Stimulated activated naive B cell treated with anti-CD40 and anti-IgM and Interleukin-4, amounts not matched to agents 10 μg/mL and 1 μg/mL and 100 μg/mL, for 72 hours (primary cell): Measurements from ENCODE around the gene MRPS24.

Experiments
- ATAC-seq, 2 donors: fragments of 150-1000 bp; cut with Tn5 transposase; replicated peaks; 2 replicates each; pipeline ENCODE4 v1.10.0; 2021; ENCODE audit warnings: moderate library complexity in 1 of 2
- DNase-seq: peaks from one replicate; pipeline ENCODE4 v3.0.0; 2021
- H3K27ac Mint-ChIP-seq: one replicate; pipeline ENCODE4 v1.8.0; 2022; ENCODE audit warnings: mild to moderate bottlenecking, mixed read lengths
- H3K27me3 Mint-ChIP-seq, 2 donors: one replicate each; pipeline ENCODE4 v1.8.0; 2022; ENCODE audit warnings: mixed read lengths in 2 of 2
- H3K36me3 Mint-ChIP-seq, 2 donors: one replicate each; pipeline ENCODE4 v1.8.0; 2022; ENCODE audit warnings: mixed read lengths in 2 of 2, mild to moderate bottlenecking in 1 of 2
- H3K4me1 Mint-ChIP-seq, 2 donors: one replicate each; pipeline ENCODE4 v1.8.0; 2022; ENCODE audit warnings: mixed read lengths in 2 of 2, mild to moderate bottlenecking in 1 of 2
- H3K4me3 Mint-ChIP-seq, 2 donors: one replicate each; pipeline ENCODE4 v1.8.0; 2022; ENCODE audit warnings: mild to moderate bottlenecking in 2 of 2, mixed read lengths in 2 of 2, moderate library complexity in 1 of 2
- H3K9me3 Mint-ChIP-seq, 2 donors: one replicate each; pipeline ENCODE4 v1.8.0; 2022; ENCODE audit warnings: mixed read lengths in 2 of 2, mild to moderate bottlenecking in 1 of 2

Gene MRPS24

DNA sequence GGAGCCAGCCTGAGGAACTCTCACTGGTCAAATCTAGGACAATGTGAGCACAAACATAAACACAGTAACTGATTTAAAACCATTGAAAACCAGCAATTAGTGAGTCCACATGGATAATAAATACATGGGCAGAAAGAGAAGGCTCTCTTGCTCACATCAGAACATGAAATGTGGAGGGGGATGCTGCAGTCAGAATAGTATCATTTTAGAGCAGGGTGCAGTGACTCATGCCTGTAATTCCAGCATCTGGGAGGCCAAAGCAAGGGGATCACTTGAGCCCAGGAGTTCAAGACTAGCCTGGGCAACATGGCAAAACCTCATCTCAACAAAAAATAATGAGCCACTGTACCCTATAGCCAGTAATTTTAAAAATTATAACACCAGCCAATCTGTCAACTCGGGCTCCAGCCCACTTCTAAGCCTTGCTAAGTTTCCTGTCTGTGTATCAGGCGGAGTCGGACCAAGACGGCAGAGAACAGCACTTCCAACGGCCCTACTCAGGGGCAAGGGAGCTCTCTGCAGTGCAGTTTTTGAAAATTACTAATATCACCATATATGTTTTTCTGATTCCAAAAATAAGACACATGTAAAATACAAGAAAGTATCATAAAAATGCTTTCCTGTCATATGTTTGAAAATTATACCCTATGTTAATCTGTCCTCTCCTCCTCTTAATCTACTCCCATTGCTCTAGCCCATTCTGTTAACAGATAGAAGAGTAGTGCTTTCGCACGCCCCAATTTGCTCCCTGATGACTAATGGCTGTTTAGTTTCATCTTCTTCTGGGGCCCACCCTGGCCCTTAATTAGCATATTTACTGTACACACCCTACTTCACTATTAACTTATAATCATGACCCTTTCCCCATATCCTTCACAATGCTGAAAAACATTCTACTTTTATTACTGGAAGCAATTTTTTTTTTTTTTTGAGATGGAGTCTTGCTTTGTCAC, 20.0 kb upstream of the MRPS24 start:
- ATAC-seq, result no peak
- no peaks in the 10 kb centered on the region for H3K9me3 Mint-ChIP-seq
- no peak overlapping the region for H3K27ac Mint-ChIP-seq
- peaks cover 14 to 31% of the 10 kb centered on the region in 2 donors for H3K36me3 Mint-ChIP-seq
- DNase-seq, result no peak
- H3K27me3 Mint-ChIP-seq, result no peaks in the 10 kb centered on the region
- H3K4me3 Mint-ChIP-seq, result no peak overlapping the region
- peaks cover 9 to 30% of the 10 kb centered on the region in 2 donors for H3K4me1 Mint-ChIP-seq

DNA sequence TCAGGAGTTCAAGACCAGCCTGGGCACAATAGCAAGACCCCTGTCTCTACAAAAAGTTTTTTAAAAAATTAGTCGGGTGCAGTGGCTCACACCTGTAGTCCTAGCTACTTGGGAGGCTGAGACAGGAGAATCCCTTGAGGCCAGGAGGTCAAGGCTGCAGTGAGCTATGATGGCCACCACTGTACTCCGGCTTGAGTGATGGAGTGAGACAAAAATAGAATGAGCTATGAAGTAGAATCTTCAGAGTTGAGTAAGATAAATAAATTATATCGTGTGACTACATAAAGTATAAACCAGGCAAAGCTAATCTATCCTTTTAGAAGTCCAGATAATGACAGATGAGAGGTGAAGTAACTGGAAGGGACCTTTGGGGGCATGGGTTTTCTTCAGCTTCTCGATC, 15.3 kb upstream of the MRPS24 start:
- Mint-ChIP-seq H3K27ac (no peak overlapping the region), H3K27me3 (no peaks in the 10 kb centered on the region), H3K4me1 (peaks cover 2 to 4% of the 10 kb centered on the region in 2 donors), H3K36me3 (peaks cover 20 to 30% of the 10 kb centered on the region in 2 donors), H3K9me3 (no peaks in the 10 kb centered on the region), H3K4me3 (no peak overlapping the region)
- no peak for DNase-seq
- ATAC-seq, result no peak

DNA sequence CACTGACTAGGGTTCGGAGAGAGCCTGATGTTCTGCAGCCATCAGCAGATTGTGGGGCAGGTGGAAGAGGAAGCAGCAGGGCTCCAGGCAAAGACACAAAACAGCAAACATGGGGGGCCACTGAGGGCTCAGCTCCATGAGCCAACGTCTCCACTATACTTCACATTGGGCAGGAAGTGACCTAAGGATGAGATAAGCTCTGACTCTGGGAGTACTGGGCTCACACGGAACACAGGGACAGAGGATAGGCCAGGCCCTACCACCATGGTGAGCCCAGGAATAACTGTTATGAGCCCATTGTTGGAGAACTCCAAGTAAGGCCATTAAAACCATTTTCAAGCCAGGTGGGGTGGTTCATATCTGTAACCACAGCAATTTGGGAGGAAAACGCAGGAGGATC, 14.9 kb upstream of the MRPS24 start:
- Mint-ChIP-seq H3K9me3 (no peaks in the 10 kb centered on the region), H3K36me3 (peaks cover 20 to 34% of the 10 kb centered on the region in 2 donors), H3K27ac (no peak overlapping the region), H3K4me1 (peaks cover 0 to under 1% of the 10 kb centered on the region in 2 donors), H3K27me3 (no peaks in the 10 kb centered on the region), H3K4me3 (no peak overlapping the region)
- no peak for DNase-seq
- no peak for ATAC-seq

DNA sequence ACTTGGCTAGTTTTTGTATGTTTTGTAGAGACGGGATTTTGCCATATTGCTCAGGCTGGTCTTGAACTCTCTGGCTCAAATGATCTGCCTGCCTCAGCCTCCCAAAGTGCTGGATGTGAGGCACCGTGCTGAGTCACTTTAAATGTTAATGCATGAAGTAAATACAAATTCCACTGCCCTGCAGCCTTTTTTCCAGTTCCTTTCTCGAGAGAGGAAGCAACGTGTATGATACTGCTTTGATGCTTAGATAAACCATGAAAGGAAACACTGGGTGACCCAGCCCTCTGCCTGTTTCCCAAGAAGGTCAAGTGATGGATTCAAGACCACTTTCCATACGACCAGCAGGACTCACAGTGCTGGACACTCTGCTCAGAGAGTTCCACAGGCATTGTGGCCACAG, 11.3 kb upstream of the MRPS24 start:
- ATAC-seq, result no peak
- Mint-ChIP-seq H3K9me3 (no peaks in the 10 kb centered on the region), H3K4me1 (peaks cover 10 to 12% of the 10 kb centered on the region in 2 donors), H3K27me3 (no peaks in the 10 kb centered on the region), H3K4me3 (no peak overlapping the region), H3K27ac (peak overlapping the region; percentile 20), H3K36me3 (peaks cover 42 to 64% of the 10 kb centered on the region in 2 donors)
- DNase-seq, result no peak

DNA sequence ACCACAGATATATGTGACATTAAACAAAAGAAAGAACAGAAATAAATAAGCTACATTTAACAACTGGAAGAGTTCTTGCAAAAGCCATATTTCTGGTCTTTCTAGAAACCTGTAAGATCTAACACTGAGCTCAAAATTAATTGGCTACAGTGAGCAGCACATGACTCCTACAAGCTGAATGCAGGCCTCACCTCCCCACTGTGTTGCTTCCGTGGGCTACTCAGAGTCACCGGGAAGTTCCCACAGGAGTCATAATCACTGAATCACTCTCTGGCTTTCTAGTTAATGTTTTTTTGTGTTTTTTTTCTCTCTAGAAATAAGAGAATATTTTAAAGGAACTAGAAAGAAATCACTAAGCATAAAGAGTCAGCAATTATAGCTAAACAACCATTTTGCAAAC, 10.2 kb upstream of the MRPS24 start:
- peaks cover 44 to 64% of the 10 kb centered on the region in 2 donors for H3K36me3 Mint-ChIP-seq
- H3K27ac Mint-ChIP-seq, result no peak overlapping the region
- no peaks in the 10 kb centered on the region for H3K27me3 Mint-ChIP-seq
- no peak overlapping the region for H3K4me3 Mint-ChIP-seq
- H3K9me3 Mint-ChIP-seq, result no peaks in the 10 kb centered on the region
- no peak for ATAC-seq
- no peak for DNase-seq
- H3K4me1 Mint-ChIP-seq, result peaks cover 10 to 12% of the 10 kb centered on the region in 2 donors

DNA sequence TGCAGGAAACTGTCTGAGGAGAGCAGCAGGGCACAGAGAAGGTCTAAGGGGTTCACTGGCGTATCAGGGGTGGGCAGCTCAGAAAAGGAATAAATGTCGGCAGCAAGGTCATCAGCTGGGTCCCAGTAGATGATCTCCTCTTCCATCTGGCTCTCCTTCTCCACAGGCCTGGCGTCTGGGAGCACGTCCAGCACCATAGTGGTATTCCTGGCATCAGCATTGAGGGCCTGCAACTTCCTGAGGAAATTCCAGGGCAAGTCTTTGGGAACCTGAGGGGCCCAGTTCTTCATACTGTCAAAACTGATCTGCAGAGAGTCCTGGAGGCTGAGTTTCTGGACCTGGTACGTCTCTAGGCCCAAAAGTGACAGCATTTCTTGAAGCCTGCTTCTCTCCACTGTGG, 9.6 kb upstream of the MRPS24 start:
- no peaks in the 10 kb centered on the region for H3K9me3 Mint-ChIP-seq
- no peak for DNase-seq
- peaks cover 38 to 62% of the 10 kb centered on the region in 2 donors for H3K36me3 Mint-ChIP-seq
- H3K4me1 Mint-ChIP-seq, result peaks cover 10 to 12% of the 10 kb centered on the region in 2 donors
- no peaks in the 10 kb centered on the region for H3K27me3 Mint-ChIP-seq
- no peak overlapping the region for H3K4me3 Mint-ChIP-seq
- H3K27ac Mint-ChIP-seq, result no peak overlapping the region
- ATAC-seq, result no peak

DNA sequence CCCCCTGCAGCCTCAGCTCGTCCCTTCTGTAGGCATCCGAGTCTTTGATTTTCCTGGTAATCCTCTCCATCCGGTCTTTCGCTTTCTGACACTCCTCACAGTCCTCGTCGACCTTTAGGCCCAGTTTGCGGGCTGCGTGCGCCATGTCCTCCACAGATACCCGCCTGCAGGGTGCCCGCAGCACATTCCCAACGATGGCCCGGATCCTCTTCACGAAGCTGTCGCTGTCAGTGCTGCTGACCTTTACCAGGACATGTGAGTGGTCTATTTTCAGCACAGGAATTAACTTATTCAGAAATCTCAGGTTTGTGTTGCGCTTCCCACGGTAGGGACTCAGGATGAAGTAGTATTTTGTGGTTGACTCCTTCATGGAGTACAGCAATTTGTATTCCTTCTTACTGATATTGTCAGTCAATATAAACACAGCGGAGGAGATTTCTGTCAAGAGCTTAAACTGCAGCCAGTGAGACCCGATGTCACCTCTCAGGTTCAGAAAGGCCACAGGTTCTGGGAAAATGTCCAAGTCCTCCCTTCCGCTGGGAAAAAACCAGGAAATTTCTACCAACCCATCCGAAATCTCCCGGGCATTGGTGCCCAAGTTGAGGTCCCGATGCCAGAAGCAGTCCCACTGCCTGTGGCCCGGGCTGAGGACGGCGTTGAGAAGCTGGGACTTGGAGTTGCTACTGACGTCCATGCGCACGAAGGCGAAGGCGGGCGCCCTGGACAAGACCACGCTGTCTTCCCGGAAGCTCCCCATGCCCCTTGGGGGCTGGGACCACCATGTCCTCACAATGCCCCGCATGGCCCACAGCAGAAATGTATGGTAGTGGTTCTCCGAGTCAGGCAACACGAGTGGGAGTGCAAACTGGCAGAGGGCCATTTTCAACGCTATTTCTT, 8.9 kb upstream of the MRPS24 start:
- peaks cover 0 to under 1% of the 10 kb centered on the region in 2 donors for H3K9me3 Mint-ChIP-seq
- ATAC-seq (no peak), DNase-seq (no peak)
- no peak overlapping the region for H3K4me3 Mint-ChIP-seq
- peaks cover 39 to 62% of the 10 kb centered on the region in 2 donors for H3K36me3 Mint-ChIP-seq
- H3K27ac Mint-ChIP-seq, result peak overlapping the region; percentile 75
- H3K27me3 Mint-ChIP-seq, result no peaks in the 10 kb centered on the region
- peaks cover 10 to 12% of the 10 kb centered on the region in 2 donors for H3K4me1 Mint-ChIP-seq

DNA sequence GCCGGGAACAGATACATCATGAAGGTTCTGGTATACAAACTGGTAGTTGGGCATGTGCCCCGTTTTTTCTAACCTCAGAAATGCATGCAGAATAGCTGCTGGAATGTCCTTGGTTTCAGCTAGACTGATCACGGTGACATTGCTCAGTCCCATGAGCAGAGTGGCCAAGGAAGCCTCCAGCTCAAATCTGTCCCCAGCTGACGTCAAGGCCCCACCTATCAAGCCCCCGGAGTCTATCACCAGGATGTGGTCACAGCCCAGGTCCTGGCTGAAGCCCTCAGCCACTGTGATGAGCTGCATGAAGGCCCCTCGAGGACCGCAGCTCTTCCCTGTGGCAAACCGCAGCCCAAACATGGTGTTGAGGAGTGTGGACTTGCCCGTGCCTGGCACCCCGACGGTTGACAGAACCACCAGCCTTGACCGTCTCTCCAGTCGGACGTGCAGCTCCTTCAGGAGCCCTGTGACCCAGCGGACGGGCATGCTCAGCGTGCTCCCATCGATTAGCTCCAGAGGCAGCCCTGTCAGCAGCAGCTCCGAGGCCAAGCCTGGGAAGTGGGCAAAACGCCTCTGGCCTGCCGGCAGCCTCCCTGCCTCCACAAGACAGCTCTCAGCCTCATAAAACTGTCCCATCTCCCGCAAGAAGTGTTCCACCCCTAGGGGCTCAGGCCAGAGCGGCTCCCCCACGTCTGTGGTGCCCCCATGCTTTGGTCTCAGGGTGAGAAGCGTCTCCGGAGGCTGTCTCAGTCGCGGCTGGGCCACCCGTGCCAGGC, 7.8 kb upstream of the MRPS24 start:
- H3K36me3 Mint-ChIP-seq, result peaks cover 42 to 67% of the 10 kb centered on the region in 2 donors
- H3K27me3 Mint-ChIP-seq, result no peaks in the 10 kb centered on the region
- peaks cover 10 to 15% of the 10 kb centered on the region in 2 donors for H3K4me1 Mint-ChIP-seq
- H3K27ac Mint-ChIP-seq, result peak overlapping the region; percentile 25
- DNase-seq, result no peak
- ATAC-seq, result no peak
- H3K4me3 Mint-ChIP-seq, result no peak overlapping the region
- peaks cover 0 to 2% of the 10 kb centered on the region in 2 donors for H3K9me3 Mint-ChIP-seq

DNA sequence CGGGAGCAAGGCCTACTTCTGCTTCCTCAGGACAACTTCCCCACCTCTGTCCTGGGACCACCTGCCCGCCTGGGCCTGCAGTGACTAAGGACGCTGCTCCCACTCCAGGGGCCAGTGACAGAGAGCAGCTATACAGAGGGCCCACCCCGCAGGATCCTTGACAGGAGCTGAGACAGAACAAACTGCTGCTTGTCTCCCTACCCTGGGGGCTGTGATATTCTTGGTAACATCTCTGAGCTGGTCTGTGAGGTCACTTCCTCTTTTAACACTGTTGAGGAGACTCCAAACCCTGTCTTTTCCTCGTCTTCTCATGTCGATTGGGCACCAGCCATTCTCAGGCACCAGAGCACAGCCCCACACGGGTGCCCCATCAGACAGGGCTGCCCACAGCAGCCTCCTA, 6.9 kb upstream of the MRPS24 start:
- peak overlapping the region; percentile 84 for H3K27ac Mint-ChIP-seq
- no peak for DNase-seq
- peaks cover 36 to 60% of the 10 kb centered on the region in 2 donors for H3K36me3 Mint-ChIP-seq
- H3K4me1 Mint-ChIP-seq, result peaks cover 10 to 21% of the 10 kb centered on the region in 2 donors
- peak; percentile 82 to 87 for ATAC-seq
- H3K27me3 Mint-ChIP-seq, result no peaks in the 10 kb centered on the region
- no peak overlapping the region for H3K4me3 Mint-ChIP-seq
- H3K9me3 Mint-ChIP-seq, result peaks cover 0 to 2% of the 10 kb centered on the region in 2 donors

DNA sequence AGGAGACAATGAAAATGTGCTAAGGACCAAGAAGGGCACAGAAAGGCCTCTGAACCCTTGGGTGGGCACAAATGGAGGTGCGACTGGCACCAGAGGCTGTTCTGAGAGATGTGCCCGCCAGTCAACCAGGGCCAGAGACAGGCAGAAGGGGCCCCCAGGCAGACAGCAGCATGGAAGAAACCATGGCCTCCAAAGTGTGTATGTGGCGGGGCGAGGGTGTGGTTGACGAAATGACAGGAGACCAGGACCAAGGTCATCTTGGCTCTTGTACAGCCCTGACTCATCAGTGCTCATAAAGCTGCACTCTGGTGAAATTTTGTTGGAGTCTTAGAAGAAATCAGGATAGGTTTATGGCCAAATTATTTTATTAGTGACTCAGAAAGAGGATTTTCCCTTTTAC, 4.0 kb upstream of the MRPS24 start:
- Mint-ChIP-seq H3K4me3 (no peak overlapping the region), H3K9me3 (peaks cover 0 to 3% of the 10 kb centered on the region in 2 donors), H3K27ac (no peak overlapping the region), H3K27me3 (no peaks in the 10 kb centered on the region), H3K4me1 (peaks cover 20 to 39% of the 10 kb centered on the region in 2 donors), H3K36me3 (peaks cover 29 to 44% of the 10 kb centered on the region in 2 donors)
- DNase-seq (no peak), ATAC-seq (no peak)

DNA sequence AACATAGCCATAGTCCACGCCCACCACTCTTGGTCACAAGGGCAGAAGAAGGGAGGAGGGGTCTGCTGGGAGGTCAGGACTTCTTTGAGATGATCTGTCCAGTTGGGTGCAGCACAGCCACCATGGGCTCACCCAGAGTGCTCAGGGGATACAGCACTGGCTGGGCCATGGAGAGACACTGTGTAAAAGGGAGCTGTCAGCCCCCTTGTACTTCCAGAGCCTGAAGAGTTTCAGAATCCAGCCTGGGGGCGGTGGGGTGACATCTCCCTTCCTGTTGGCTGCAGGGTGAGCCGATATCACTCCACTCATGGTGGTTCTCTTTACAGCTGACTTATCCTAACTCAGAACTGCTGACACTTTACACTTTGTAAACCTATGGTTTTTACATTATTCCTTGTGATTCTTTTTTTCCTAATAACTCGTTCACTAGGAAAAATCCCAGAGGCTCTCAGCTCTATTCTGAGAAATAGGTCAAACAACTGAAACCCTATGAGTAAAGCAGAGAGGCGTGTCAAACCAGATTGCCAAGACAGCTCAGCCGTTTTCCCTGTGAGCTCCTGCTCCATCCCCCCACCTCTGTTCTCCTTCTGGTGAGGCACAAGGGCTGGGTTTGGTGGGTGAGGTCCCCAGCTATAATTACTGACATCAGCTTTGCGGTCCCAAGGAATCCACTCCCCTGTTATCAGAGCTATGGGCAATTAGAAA, 3.2 kb upstream of the MRPS24 start:
- Mint-ChIP-seq H3K4me1 (peaks cover 20 to 43% of the 10 kb centered on the region in 2 donors), H3K9me3 (peaks cover 0 to 3% of the 10 kb centered on the region in 2 donors), H3K36me3 (peaks cover 25 to 38% of the 10 kb centered on the region in 2 donors), H3K27ac (no peak overlapping the region), H3K27me3 (no peaks in the 10 kb centered on the region), H3K4me3 (no peak overlapping the region)
- DNase-seq, result no peak
- no peak for ATAC-seq

DNA sequence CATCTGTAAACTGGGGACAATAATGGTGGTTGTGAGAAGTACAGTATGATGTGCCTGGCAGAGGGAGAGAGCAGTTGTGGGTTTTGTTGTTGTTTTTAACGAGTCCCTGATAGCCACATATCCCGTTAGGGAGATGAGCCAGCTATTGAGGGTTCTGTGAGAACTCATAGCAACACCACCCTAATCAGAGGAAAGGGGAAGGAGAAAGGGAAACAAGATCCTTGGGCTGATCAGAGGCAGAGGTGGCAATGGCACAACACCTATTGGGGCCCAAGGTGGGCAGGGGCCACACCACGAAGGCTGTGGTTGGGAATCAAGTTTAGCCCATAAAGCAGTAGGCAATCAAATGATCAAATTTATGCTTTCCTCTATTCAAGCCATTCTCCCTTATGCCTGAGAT, 1.7 kb upstream of the MRPS24 start:
- no peak overlapping the region for H3K4me3 Mint-ChIP-seq
- ATAC-seq, result no peak
- DNase-seq, result no peak
- peak overlapping the region; percentile 4 for H3K27ac Mint-ChIP-seq
- H3K27me3 Mint-ChIP-seq, result no peaks in the 10 kb centered on the region
- H3K4me1 Mint-ChIP-seq, result peaks cover 14 to 36% of the 10 kb centered on the region in 2 donors
- peaks cover 0 to 3% of the 10 kb centered on the region in 2 donors for H3K9me3 Mint-ChIP-seq
- peaks cover 21 to 33% of the 10 kb centered on the region in 2 donors for H3K36me3 Mint-ChIP-seq

DNA sequence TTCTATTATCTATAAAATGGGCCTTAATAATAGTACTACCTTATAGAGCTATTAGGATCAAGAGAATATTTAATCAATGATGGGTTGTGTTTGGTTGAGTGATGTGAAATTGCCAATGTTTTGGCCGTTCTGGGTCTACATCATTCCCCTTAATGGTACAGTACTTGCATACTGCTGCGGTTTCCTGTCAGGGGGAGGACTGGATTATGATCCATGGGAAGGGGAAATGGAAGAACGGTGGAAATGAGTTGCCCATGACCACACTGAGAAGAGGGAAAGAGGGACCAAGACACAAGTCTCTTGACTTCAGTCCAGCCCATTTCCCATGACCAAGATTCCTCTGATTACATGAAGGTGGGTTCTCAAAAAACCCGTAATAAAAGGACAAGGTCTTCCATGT, 999 bp upstream of the MRPS24 start:
- H3K27ac Mint-ChIP-seq, result no peak overlapping the region
- no peak overlapping the region for H3K4me3 Mint-ChIP-seq
- no peaks in the 10 kb centered on the region for H3K27me3 Mint-ChIP-seq
- peaks cover 11 to 31% of the 10 kb centered on the region in 2 donors for H3K4me1 Mint-ChIP-seq
- no peak for ATAC-seq
- peaks cover 0 to 3% of the 10 kb centered on the region in 2 donors for H3K9me3 Mint-ChIP-seq
- H3K36me3 Mint-ChIP-seq, result peaks cover 27 to 31% of the 10 kb centered on the region in 2 donors
- no peak for DNase-seq
